ENCODE results near the gene ARG2. TPM values are rescaled to one million over a fixed set of nuclear protein-coding genes. Genes with fewer than 3 reads are reported as not detected.

The ARG2 gene
- total RNA-seq, 4 donors from 2014 or later, result 7.1 to 50.6 (median 17.7) TPM

Small RNA genes within 50 kb of the gene (small RNA-seq; reads per million reads assigned to genes)
- gene AL132640.3 (0 reads per million in 4 donors), gene RF00019 (0 reads per million in 4 donors), gene RNA5SP386 (0 to 0.74 (median 0.65) reads per million in 4 donors)

Other genes with a start within 250 kb of the ARG2 start
- 10 to 100 TPM in 2 of 4 donors, 1 to 10 TPM in 2; 7.6 to 19.9 (median 13.1) TPM for gene PLEK2, start 207.8 kb upstream of the ARG2 start, total RNA-seq
- gene TMEM229B, start 131.2 kb upstream of the ARG2 start, total RNA-seq, result under 1 TPM; 0.30 to 0.76 (median 0.50) TPM
- gene PLEKHH1, start 86.6 kb upstream of the ARG2 start, total RNA-seq, result 1 to 10 TPM; 4.1 to 7.9 (median 5.7) TPM
- gene PIGH, start 19.7 kb upstream of the ARG2 start, total RNA-seq, result 10 to 100 TPM; 17.0 to 34.0 (median 21.0) TPM
- 10 to 100 TPM; 41.3 to 57.7 (median 52.3) TPM for gene VTI1B, start 54.7 kb downstream of the ARG2 start, total RNA-seq
- gene RDH11, start 75.8 kb downstream of the ARG2 start, total RNA-seq, result 10 to 100 TPM; 35.6 to 74.6 (median 48.0) TPM
- gene RDH12, start 82.0 kb downstream of the ARG2 start, total RNA-seq, result 10 to 100 TPM in 3 of 4 donors, 1 to 10 TPM in 1; 4.0 to 35.3 (median 29.4) TPM
- gene ZFYVE26, start 196.7 kb downstream of the ARG2 start, total RNA-seq, result 10 to 100 TPM; 11.8 to 22.3 (median 16.6) TPM
- 10 to 100 TPM in 3 of 4 donors, 1 to 10 TPM in 1; 6.2 to 39.9 (median 12.9) TPM for gene RAD51B, start 199.9 kb downstream of the ARG2 start, total RNA-seq

Data from esophagus squamous epithelium (tissue), 4 donors.